ENCODE data around the gene MRPL11. TPM values are rescaled to one million over a fixed set of nuclear protein-coding genes. Genes with fewer than 3 reads are reported as not detected.

MRPL11 gene
- total RNA-seq, 4 donors from 2014 or later, result 35.5 to 58.3 (median 39.7) TPM

DNA sequence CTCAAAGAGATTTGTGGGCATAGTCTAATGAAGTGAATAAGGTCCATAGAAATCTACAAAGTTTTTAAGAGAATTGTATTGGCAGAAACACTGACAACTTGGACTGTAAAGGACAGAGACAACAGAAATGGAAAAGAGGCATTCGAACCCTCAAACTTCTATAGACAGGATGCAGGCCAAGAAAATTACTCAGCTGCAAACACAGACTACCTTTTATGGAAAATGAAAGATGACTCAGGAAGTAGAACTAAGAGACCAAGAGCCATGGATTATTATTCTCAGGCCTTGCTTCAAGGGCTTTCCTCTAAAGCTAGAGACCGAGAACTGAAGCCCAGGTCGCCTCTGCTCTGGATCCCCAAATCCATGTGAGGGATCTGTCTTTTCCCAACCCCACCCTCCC, 24.3 kb upstream of the MRPL11 start:
- Histone ChIP-seq H3K27me3 (no peaks in the 10 kb centered on the region), H3K36me3 (no peaks in the 10 kb centered on the region), H3K27ac (no peak overlapping the region), H3K4me3 (replicated peaks in 1 of 3) (no peak overlapping the region), H3K4me1 (peaks cover 4 to 7% of the 10 kb centered on the region in 2 donors), H3K9me3 (no peaks in the 10 kb centered on the region)
- intact Hi-C loops (cut with DNase I), result no loop called here
- no peak for TF ChIP-seq CTCF (IDR thresholded peaks at IDR 0.05)
- no peak for TF ChIP-seq POLR2A (IDR thresholded peaks at IDR 0.05)
- no peak for DNase-seq
- WGBS, 2 donors, result 89 to 93% methylated on average over 3 of the region's 3 CpGs

GRCh38 chr11:66462010-66462409, 23.4 kb upstream of the MRPL11 start:
- no peaks in the 10 kb centered on the region for H3K9me3 ChIP-seq
- H3K27me3 ChIP-seq, result no peaks in the 10 kb centered on the region
- H3K4me3 ChIP-seq (replicated peaks in 1 of 3), result no peak overlapping the region
- H3K4me1 ChIP-seq, result no peaks in the 10 kb centered on the region
- no peak overlapping the region for H3K27ac ChIP-seq
- no peaks in the 10 kb centered on the region for H3K36me3 ChIP-seq
- no peak for DNase-seq
- TF ChIP-seq POLR2A (IDR thresholded peaks at IDR 0.05) (no peak), CTCF (IDR thresholded peaks at IDR 0.05) (no peak)
- intact Hi-C loops (cut with DNase I), result no loop called here

GRCh38 chr11:66459138-66459778, 20.6 kb upstream of the MRPL11 start:
- no peaks in the 10 kb centered on the region for H3K27me3 ChIP-seq
- H3K27ac ChIP-seq, result no peak overlapping the region
- no peaks in the 10 kb centered on the region for H3K36me3 ChIP-seq
- H3K4me3 ChIP-seq (replicated peaks in 1 of 3), result no peak overlapping the region
- intact Hi-C loops (cut with DNase I), result no loop called here
- no peak for TF ChIP-seq CTCF (IDR thresholded peaks at IDR 0.05)
- TF ChIP-seq POLR2A (IDR thresholded peaks at IDR 0.05), result no peak
- no peak for DNase-seq
- WGBS, 2 donors, result 53 to 59% methylated on average over 4 to 5 of the region's 5 CpGs
- H3K4me1 ChIP-seq, result no peaks in the 10 kb centered on the region
- H3K9me3 ChIP-seq, result no peaks in the 10 kb centered on the region

DNA sequence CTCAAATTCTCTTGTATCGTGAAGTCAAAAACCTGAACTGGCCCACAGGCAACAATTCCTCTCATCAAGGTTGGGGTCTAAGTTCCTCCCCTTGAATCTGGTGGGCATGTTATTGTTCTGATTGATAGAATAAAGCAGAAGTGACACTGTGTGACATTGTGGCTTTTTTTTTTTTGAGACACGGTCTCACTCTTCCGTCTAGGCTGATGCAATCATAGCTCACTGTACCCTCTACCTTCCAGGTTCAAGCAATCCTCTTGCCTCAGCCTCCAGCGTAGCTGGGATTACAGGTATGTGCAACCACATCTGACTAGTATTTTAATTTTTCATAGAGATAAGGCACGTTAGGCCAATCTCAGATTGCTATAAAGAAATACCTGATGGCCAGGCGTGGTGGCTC, 19.2 kb upstream of the MRPL11 start:
- no peaks in the 10 kb centered on the region for H3K36me3 ChIP-seq
- H3K27ac ChIP-seq, result no peak overlapping the region
- no peaks in the 10 kb centered on the region for H3K27me3 ChIP-seq
- intact Hi-C loops (cut with DNase I), result no loop called here
- no peak for DNase-seq
- H3K9me3 ChIP-seq, result no peaks in the 10 kb centered on the region
- H3K4me3 ChIP-seq (replicated peaks in 1 of 3), result no peak overlapping the region
- 86 to 92% methylated on average over 6 of the region's 6 CpGs for WGBS, 2 donors
- H3K4me1 ChIP-seq, result no peaks in the 10 kb centered on the region
- TF ChIP-seq CTCF (IDR thresholded peaks at IDR 0.05), result no peak

- 45 to 63% methylated on average over 3 of the region's 3 CpGs for WGBS, 2 donors
Observed at GRCh38 chr11:66454828-66455227, 16.2 kb upstream of the MRPL11 start.

More at GRCh38 chr11:66454828-66455227, 16.2 kb upstream of the MRPL11 start:
- Histone ChIP-seq H3K27me3 (no peaks in the 10 kb centered on the region), H3K4me3 (replicated peaks in 1 of 3) (no peak overlapping the region), H3K4me1 (no peaks in the 10 kb centered on the region), H3K36me3 (no peaks in the 10 kb centered on the region), H3K27ac (no peak overlapping the region), H3K9me3 (no peaks in the 10 kb centered on the region)
- TF ChIP-seq POLR2A (IDR thresholded peaks at IDR 0.05) (no peak), CTCF (IDR thresholded peaks at IDR 0.05) (no peak)
- DNase-seq, result no peak
- intact Hi-C loops (cut with DNase I), result no loop called here
